ENCODE measurements around the gene SLC5A3. TPM values are rescaled to one million over a fixed set of nuclear protein-coding genes. Genes with fewer than 3 reads are reported as not detected.

SLC5A3 gene
- total RNA-seq, 2 experiments from 2014 or later, result 25.7 to 27.5 TPM

DNA sequence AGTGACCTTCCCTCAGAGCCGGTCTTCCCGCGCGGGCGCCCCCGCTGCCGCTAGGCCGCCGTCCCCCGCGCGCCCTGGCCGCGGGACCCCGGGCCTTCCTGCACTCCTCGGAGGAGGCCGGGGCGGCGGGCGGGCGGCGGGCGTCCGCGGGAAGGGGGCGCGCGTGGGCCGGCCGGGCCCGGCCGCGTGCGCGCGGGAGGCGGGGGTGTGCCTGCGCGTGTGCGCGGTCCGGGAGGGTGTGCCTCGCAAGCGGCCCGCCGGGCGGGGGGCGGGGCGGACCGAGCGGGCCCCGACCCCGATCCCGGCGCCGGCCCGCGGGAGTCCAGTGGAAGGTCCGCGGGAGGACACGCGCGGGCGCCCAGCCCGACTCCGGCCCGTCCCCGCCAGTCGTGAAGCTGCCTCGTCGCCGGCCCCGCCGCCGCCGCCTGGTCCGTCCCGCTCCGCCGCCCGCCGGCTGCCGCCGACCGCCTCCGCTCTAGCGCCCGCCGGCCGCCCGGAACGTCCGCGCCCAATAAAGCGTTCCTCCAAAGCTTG, 438 bp downstream of the SLC5A3 start:
- intact Hi-C loops (cut with micrococcal nuclease), result loop anchor here (1.0 to 10.0 kb wide), 4 partner anchors 98 to 429 kb away; partner anchors contain the start of genes CRYZL1 and ITSN1
- ChIA-PET CTCF (interaction anchor here (0.8 to 4.1 kb wide), 10 partner anchors 16 to 274 kb away, joined by 3 to 40 read pairs (median 5); no protein-coding TSS in a partner anchor), POLR2A (interaction anchor here (0.7 to 4.2 kb wide), 12 partner anchors 9 to 159 kb away, joined by 3 to 53 read pairs (median 4); partner anchors contain the start of gene ATP5PO)
- Mint-ChIP-seq H3K36me3 (peaks cover 40% of the 10 kb centered on the region), H3K27me3 (no peaks in the 10 kb centered on the region), H3K9me3 (no peaks in the 10 kb centered on the region), H3K4me3 (peak overlapping the region; percentile 95), H3K27ac (peak overlapping the region; percentile 87), H3K4me1 (ENCODE audit: low read depth) (peaks cover 46% of the 10 kb centered on the region)
- peak; percentile 32 for DNase-seq

- peak overlapping the region; percentile 95 for H3K4me3 Mint-ChIP-seq
- POLR2A ChIA-PET, result interaction anchor here (1.1 to 4.2 kb wide), 8 partner anchors 9 to 159 kb away, joined by 3 to 53 read pairs (median 6); partner anchors contain the start of gene ATP5PO
- DNase-seq, result no peak
- no peaks in the 10 kb centered on the region for H3K9me3 Mint-ChIP-seq
- intact Hi-C loops (cut with micrococcal nuclease), result loop anchor here (2.0 to 10.0 kb wide), 3 partner anchors 52 to 430 kb away; partner anchors contain the start of genes CRYZL1 and ITSN1
- no peaks in the 10 kb centered on the region for H3K27me3 Mint-ChIP-seq
- H3K36me3 Mint-ChIP-seq, result peaks cover 45% of the 10 kb centered on the region
- CTCF ChIA-PET, result interaction anchor here (0.8 to 4.1 kb wide), 8 partner anchors 16 to 273 kb away, joined by 3 to 40 read pairs (median 5); no protein-coding TSS in a partner anchor
- H3K4me1 Mint-ChIP-seq (ENCODE audit: low read depth), result peaks cover 52% of the 10 kb centered on the region
- H3K27ac Mint-ChIP-seq, result peak overlapping the region; percentile 87
Observed at GRCh38 chr21:34074283-34075090, 1.1 kb downstream of the SLC5A3 start.

GRCh38 chr21:34075091-34075425, 1.7 kb downstream of the SLC5A3 start:
- ChIA-PET POLR2A (interaction anchor here (1.1 to 4.2 kb wide), 8 partner anchors 8 to 160 kb away, joined by 3 to 53 read pairs (median 6); partner anchors contain the start of gene ATP5PO), CTCF (interaction anchor here (0.9 to 4.1 kb wide), 5 partner anchors 15 to 273 kb away, joined by 3 to 40 read pairs (median 5); no protein-coding TSS in a partner anchor)
- no peak for DNase-seq
- intact Hi-C loops (cut with micrococcal nuclease), result loop anchor here (2.0 to 10.0 kb wide), 3 partner anchors 53 to 430 kb away; partner anchors contain the start of genes CRYZL1 and ITSN1
- H3K4me3 Mint-ChIP-seq, result peak overlapping the region; percentile 95
- H3K4me1 Mint-ChIP-seq (ENCODE audit: low read depth), result peaks cover 57% of the 10 kb centered on the region
- peaks cover 50% of the 10 kb centered on the region for H3K36me3 Mint-ChIP-seq
- peak overlapping the region; percentile 87 for H3K27ac Mint-ChIP-seq
- H3K9me3 Mint-ChIP-seq, result no peaks in the 10 kb centered on the region
- H3K27me3 Mint-ChIP-seq, result no peaks in the 10 kb centered on the region

DNA sequence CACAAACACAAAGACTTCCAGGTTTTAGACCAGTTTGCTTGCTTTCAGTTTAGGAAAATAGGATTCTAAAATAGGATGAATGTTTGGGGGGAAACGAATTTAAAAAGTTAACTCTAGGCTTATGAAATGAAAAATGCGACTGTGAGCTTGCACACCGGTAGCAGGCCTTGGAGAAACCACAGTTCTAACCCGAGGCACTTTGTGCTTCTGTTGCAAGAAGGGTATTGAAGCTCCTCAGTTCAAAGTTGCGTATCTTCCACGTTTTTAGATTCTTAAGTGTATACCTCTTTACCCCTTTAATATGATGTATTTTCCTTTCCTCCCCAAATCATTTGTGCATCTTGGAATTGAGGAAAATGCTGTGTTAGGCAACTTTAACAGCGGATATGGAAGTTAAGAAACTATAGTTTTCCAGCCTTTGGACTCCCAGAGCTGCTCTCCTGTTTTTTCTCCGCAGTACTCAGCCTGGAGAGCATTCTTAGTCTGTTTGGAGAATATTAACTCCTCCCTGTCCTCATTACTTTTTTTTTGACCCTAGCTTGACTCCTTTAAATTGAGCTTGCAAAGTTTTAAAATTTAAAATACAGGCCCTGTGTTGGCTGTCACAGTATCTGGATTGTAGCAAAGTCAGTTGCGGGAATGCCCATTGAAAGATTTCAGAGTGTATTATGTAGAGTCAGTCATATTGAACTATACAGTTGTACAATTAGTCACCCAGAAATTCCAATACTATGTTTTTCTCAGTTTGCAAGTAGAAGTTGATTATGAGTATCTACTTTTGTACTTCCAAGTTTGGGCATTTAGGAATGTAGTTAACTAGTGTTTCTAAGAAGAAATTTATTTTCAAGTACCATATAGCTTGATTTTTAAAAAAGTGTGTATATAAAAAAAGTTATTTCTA, 2.6 kb downstream of the SLC5A3 start:
- Mint-ChIP-seq H3K27ac (peak overlapping the region; percentile 87), H3K9me3 (no peaks in the 10 kb centered on the region), H3K4me3 (peak overlapping the region; percentile 95), H3K27me3 (no peaks in the 10 kb centered on the region), H3K36me3 (peaks cover 59% of the 10 kb centered on the region), H3K4me1 (ENCODE audit: low read depth) (peaks cover 67% of the 10 kb centered on the region)
- intact Hi-C loops (cut with micrococcal nuclease), result loop anchor here (2.0 to 10.0 kb wide), 4 partner anchors 54 to 431 kb away; partner anchors contain the start of genes CRYZL1 and ITSN1
- ChIA-PET POLR2A (interaction anchor here (0.6 to 4.2 kb wide), 6 partner anchors 25 to 130 kb away, joined by 3 to 53 read pairs (median 6); no protein-coding TSS in a partner anchor), CTCF (interaction anchor here (1.0 to 4.1 kb wide), 4 partner anchors 13 to 272 kb away, joined by 3 to 40 read pairs (median 4); no protein-coding TSS in a partner anchor)
- DNase-seq, result no peak

DNA sequence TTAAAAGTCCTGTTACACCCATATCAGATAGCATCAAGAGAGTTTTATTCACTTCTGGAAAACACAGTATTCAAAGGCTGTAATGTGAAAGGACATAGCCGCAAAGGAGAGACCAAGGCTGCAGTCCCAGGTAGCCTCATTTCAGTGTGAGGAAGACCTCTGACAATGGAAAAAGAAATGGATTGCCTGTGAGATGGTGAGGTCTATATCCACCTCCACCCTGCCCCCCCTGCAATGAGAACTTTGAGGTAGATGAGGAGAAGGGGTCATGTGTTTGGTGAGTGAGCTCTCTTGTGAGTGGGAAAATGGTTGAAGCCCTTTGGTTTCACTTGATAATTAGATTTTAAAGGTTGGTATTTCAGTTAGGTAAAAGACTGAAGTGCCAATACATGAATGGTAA, 3.5 kb downstream of the SLC5A3 start:
- no peak for DNase-seq
- peaks cover 74% of the 10 kb centered on the region for H3K4me1 Mint-ChIP-seq (ENCODE audit: low read depth)
- peak overlapping the region; percentile 20 for H3K4me3 Mint-ChIP-seq
- H3K9me3 Mint-ChIP-seq, result no peaks in the 10 kb centered on the region
- no peaks in the 10 kb centered on the region for H3K27me3 Mint-ChIP-seq
- H3K36me3 Mint-ChIP-seq, result peaks cover 61% of the 10 kb centered on the region
- H3K27ac Mint-ChIP-seq, result peak overlapping the region; percentile 2
- intact Hi-C loops (cut with micrococcal nuclease), result loop anchor here (2.0 to 10.0 kb wide), 3 partner anchors 55 to 432 kb away; partner anchors contain the start of genes CRYZL1 and ITSN1
- ChIA-PET POLR2A (interaction anchor here (1.2 kb wide), 1 partner anchor 53 kb away, joined by 3 read pairs; no protein-coding TSS in a partner anchor), CTCF (interaction anchor here (1.8 kb wide), 1 partner anchor 145 kb away, joined by 4 read pairs; no protein-coding TSS in a partner anchor)

DNA sequence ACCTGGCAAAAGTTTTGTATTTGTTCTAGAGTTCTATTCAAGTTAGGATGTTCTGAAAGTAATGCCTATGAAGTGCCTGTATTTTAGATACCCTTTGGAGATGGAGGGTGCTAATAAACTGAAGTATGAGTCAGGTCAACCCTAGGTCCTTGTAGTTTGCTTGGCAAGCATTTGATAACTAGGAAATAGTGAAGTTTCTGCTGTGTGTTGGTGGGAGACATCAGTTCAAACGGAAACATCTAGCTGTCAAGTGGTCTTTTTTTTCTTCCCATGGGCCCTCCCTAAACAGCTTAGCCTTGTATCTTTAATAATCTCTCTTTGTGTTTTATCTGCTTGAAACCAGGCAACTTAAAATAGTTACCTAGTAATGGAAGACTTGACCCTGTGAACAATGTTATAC, 4.5 kb downstream of the SLC5A3 start:
- intact Hi-C loops (cut with micrococcal nuclease), result loop anchor here (2.0 to 10.0 kb wide), 3 partner anchors 56 to 433 kb away; partner anchors contain the start of genes CRYZL1 and ITSN1
- ChIA-PET CTCF (interaction anchor here (1.8 kb wide), 2 partner anchors 146 to 154 kb away, joined by 4 to 7 read pairs; no protein-coding TSS in a partner anchor), POLR2A (interaction anchor here (1.3 kb wide), 1 partner anchor 9 kb away, joined by 3 read pairs; no protein-coding TSS in a partner anchor)
- Mint-ChIP-seq H3K4me3 (peak overlapping the region; percentile 7), H3K4me1 (ENCODE audit: low read depth) (peaks cover 79% of the 10 kb centered on the region), H3K36me3 (peaks cover 71% of the 10 kb centered on the region), H3K27ac (peak overlapping the region; percentile 71), H3K27me3 (no peaks in the 10 kb centered on the region), H3K9me3 (no peaks in the 10 kb centered on the region)
- no peak for DNase-seq

DNA sequence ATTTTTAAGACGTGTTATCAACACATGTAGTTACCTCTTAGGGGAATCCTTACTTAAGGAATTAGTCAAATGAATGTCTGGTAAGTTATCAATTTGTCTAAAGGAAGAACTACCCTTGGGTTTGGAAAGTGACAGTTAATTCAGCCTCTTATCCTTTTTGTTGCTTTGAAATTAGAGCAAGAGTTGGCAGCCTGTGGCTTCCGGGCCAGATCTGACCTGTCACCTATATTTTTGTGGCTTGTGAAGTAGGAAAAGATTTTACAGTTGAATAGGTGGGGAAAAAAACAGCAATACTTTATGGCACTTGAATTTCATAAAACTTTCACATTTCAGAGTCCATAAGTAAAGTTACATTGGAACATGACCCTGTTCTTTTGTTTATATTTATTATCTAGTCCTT, 5.5 kb downstream of the SLC5A3 start:
- H3K9me3 Mint-ChIP-seq, result no peaks in the 10 kb centered on the region
- peak; percentile 53 for DNase-seq
- H3K36me3 Mint-ChIP-seq, result peaks cover 79% of the 10 kb centered on the region
- H3K4me1 Mint-ChIP-seq (ENCODE audit: low read depth), result peaks cover 89% of the 10 kb centered on the region
- CTCF ChIA-PET, result interaction anchor here (1.8 kb wide), 1 partner anchor 155 kb away, joined by 7 read pairs; no protein-coding TSS in a partner anchor
- intact Hi-C loops (cut with micrococcal nuclease), result loop anchor here (5.0 to 10.0 kb wide), 2 partner anchors 57 to 434 kb away; partner anchors contain the start of genes CRYZL1 and ITSN1
- H3K4me3 Mint-ChIP-seq, result peak overlapping the region; percentile 27
- POLR2A ChIA-PET, result no interaction called here
- H3K27me3 Mint-ChIP-seq, result no peaks in the 10 kb centered on the region
- peak overlapping the region; percentile 49 for H3K27ac Mint-ChIP-seq

DNA sequence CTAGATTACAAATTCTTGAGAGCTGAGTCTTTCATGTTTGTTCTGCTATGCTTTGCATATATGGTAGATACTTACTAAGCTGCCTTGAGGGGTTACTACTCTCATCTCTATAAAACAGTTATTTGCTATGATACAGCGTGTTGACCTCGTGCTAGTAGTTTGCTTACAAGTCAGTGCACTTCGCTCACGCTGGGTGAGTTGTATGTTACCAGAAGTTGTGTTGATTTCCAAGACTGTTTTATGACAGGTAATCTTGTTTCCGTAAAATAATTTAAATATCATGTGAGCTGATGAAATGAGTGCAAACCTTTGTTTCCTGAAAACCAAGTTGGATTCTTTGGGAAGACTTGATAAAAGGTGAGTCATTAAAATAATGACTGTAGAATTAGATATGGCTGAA, 7.3 kb downstream of the SLC5A3 start:
- H3K9me3 Mint-ChIP-seq, result no peaks in the 10 kb centered on the region
- H3K27ac Mint-ChIP-seq, result no peak overlapping the region
- intact Hi-C loops (cut with micrococcal nuclease), result loop anchor here (5.0 kb wide), 1 partner anchor 47 kb away; no protein-coding TSS in a partner anchor
- H3K4me1 Mint-ChIP-seq (ENCODE audit: low read depth), result peaks cover 90% of the 10 kb centered on the region
- CTCF ChIA-PET, result interaction anchor here (3.3 to 4.5 kb wide), 2 partner anchors 156 to 267 kb away, joined by 13 to 22 read pairs; no protein-coding TSS in a partner anchor
- DNase-seq, result no peak
- POLR2A ChIA-PET, result interaction anchor here (0.6 to 1.4 kb wide), 2 partner anchors 12 to 131 kb away, joined by 3 to 5 read pairs; no protein-coding TSS in a partner anchor
- H3K27me3 Mint-ChIP-seq, result no peaks in the 10 kb centered on the region
- peaks cover 71% of the 10 kb centered on the region for H3K36me3 Mint-ChIP-seq
- no peak overlapping the region for H3K4me3 Mint-ChIP-seq

- H3K27ac Mint-ChIP-seq, result peak overlapping the region; percentile 50
- H3K4me3 Mint-ChIP-seq, result no peak overlapping the region
- no peaks in the 10 kb centered on the region for H3K9me3 Mint-ChIP-seq
- DNase-seq, result no peak
- POLR2A ChIA-PET, result interaction anchor here (1.0 to 1.2 kb wide), 2 partner anchors 8 to 12 kb away, joined by 3 to 4 read pairs; no protein-coding TSS in a partner anchor
- intact Hi-C loops (cut with micrococcal nuclease), result loop anchor here (5.0 kb wide), 1 partner anchor 45 kb away; no protein-coding TSS in a partner anchor
- H3K27me3 Mint-ChIP-seq, result no peaks in the 10 kb centered on the region
- H3K4me1 Mint-ChIP-seq (ENCODE audit: low read depth), result peaks cover 70% of the 10 kb centered on the region
- H3K36me3 Mint-ChIP-seq, result peaks cover 55% of the 10 kb centered on the region
- CTCF ChIA-PET, result interaction anchor here (3.3 to 4.5 kb wide), 2 partner anchors 159 to 265 kb away, joined by 13 to 22 read pairs; no protein-coding TSS in a partner anchor
Observed at GRCh38 chr21:34082769-34083168, 9.4 kb downstream of the SLC5A3 start.

DNA sequence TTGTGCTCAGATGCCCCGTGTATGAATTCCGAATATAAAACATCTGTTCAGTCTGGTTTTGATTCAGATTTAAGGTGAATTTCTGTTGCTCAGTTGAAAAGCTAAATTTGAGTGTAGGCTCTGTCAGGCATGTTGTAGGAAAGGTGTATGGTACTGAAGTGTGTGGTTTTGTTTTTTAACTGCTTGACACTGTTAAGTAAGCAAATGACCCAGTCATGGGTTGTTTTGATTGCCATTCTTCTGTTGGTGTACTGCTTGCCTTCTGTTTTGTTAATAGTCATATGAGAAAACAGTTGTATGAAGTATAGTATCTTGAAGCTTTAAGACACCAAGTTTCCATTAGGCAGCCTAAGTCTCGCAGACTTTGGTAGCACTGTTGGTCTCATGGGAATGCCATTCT, 10.0 kb downstream of the SLC5A3 start:
- Mint-ChIP-seq H3K4me3 (no peak overlapping the region), H3K4me1 (ENCODE audit: low read depth) (peaks cover 65% of the 10 kb centered on the region), H3K36me3 (peaks cover 53% of the 10 kb centered on the region), H3K9me3 (no peaks in the 10 kb centered on the region), H3K27me3 (no peaks in the 10 kb centered on the region), H3K27ac (peak overlapping the region; percentile 50)
- intact Hi-C loops (cut with micrococcal nuclease), result loop anchor here (5.0 kb wide), 1 partner anchor 44 kb away; no protein-coding TSS in a partner anchor
- ChIA-PET CTCF (interaction anchor here (0.7 to 4.5 kb wide), 2 partner anchors 159 to 1977 kb away, joined by 3 to 22 read pairs; partner anchors contain the start of gene SETD4), POLR2A (interaction anchor here (1.0 to 1.2 kb wide), 2 partner anchors 9 to 12 kb away, joined by 3 to 4 read pairs; no protein-coding TSS in a partner anchor)
- DNase-seq, result no peak

All from activated CD4-positive, alpha-beta memory T cell treated with anti-CD3 and anti-CD28 coated beads for 36 hours (primary cell).